GM23338 (cell line): ENCODE results near the gene EYS.

Experiments used
- CTCF ChIP-seq, 2 experiments: fragments of 200-600 bp in 1 of 2; sonication (generic) in 1 of 2; conservative IDR thresholded peaks; 2 replicates each; pipeline versions ENCODE4 v1.5.1 to v1.6.1; 2016 to 2017; ENCODE audit warnings: antibody characterized with exemption in 2 of 2, low read depth in 2 of 2, mild to moderate bottlenecking in 2 of 2, moderate library complexity in 1 of 2
- EZH2 ChIP-seq: fragments of 200-600 bp; sonication (generic); IDR thresholded peaks from one replicate; pipeline ENCODE4 v1.8.0; 2017; ENCODE audit warnings: antibody characterized with exemption, mild to moderate bottlenecking, low read depth; ENCODE audit not compliant: unreplicated experiment
- EZH2phosphoT487 ChIP-seq: fragments of 200-600 bp; sonication (generic); IDR thresholded peaks from one replicate; pipeline ENCODE4 v1.8.1; 2018; ENCODE audit warnings: antibody characterized with exemption; ENCODE audit not compliant: unreplicated experiment
- NANOG ChIP-seq: IDR thresholded peaks from 2 replicates; pipeline ENCODE4 v1.6.1; 2016; ENCODE audit warnings: antibody characterized with exemption, borderline replicate concordance

- no peak for TF ChIP-seq CTCF (conservative IDR thresholded peaks at IDR 0.05; ENCODE audit: low read depth in 2 of 2)
- TF ChIP-seq EZH2phosphoT487: no peak
- TF ChIP-seq NANOG: no peak
- TF ChIP-seq EZH2: no peak
These were observed 73.5 kb downstream of the EYS start for GRCh38 chr6:65633501-65633900.
